ENCODE data around the gene LDAF1.
"Not testable (repeated sequence)": the region's sequence is repeated elsewhere in the genome, so short reads cannot be mapped to it uniquely, and the experiment has no call there.

Gene LDAF1

GRCh38 chr16:21158208-21159110, at the start of gene LDAF1:
Gene LDAF1 (plus strand): TSS chr16:21158674. CDS start chr16:21161183, 2,509 bp downstream.
- peak; percentile 71 for DNase-seq (ENCODE audit: low read depth)

- not testable (repeated sequence) for DNase-seq (ENCODE audit: low read depth)
Measured at GRCh38 chr16:21115551-21115950, 42.9 kb upstream of the LDAF1 start.

- no peak for DNase-seq (ENCODE audit: low read depth)
Measured at GRCh38 chr16:21116148-21116693, 42.3 kb upstream of the LDAF1 start.

GRCh38 chr16:21117567-21117966, 40.9 kb upstream of the LDAF1 start:
- DNase-seq (ENCODE audit: low read depth), result no peak

- no peak for DNase-seq (ENCODE audit: low read depth)
Measured at GRCh38 chr16:21120976-21121520, 37.4 kb upstream of the LDAF1 start.

- DNase-seq (ENCODE audit: low read depth), result no peak
Measured at GRCh38 chr16:21125191-21125590, 33.3 kb upstream of the LDAF1 start.

GRCh38 chr16:21126518-21126917, 32.0 kb upstream of the LDAF1 start:
- no peak for DNase-seq (ENCODE audit: low read depth)

GRCh38 chr16:21128991-21129390, 29.5 kb upstream of the LDAF1 start:
- DNase-seq (ENCODE audit: low read depth), result no peak

- no peak for DNase-seq (ENCODE audit: low read depth)
Measured at GRCh38 chr16:21130811-21131210, 27.7 kb upstream of the LDAF1 start.

GRCh38 chr16:21134053-21134452, 24.4 kb upstream of the LDAF1 start:
- no peak for DNase-seq (ENCODE audit: low read depth)

- no peak for DNase-seq (ENCODE audit: low read depth)
Measured at GRCh38 chr16:21145738-21146137, 12.7 kb upstream of the LDAF1 start.

GRCh38 chr16:21150375-21151001, 8.0 kb upstream of the LDAF1 start, which contains the start of gene DNAH3:
Gene DNAH3 (minus strand): TSS chr16:21150846. CDS start chr16:21150319, 527 bp downstream.
- DNase-seq (ENCODE audit: low read depth), result no peak

- not testable (repeated sequence) for DNase-seq (ENCODE audit: low read depth)
Measured at GRCh38 chr16:21152160-21153030, 6.1 kb upstream of the LDAF1 start.

GRCh38 chr16:21153124-21153729, 5.2 kb upstream of the LDAF1 start:
- not testable (repeated sequence) for DNase-seq (ENCODE audit: low read depth)

- not testable (repeated sequence) for DNase-seq (ENCODE audit: low read depth)
Measured at GRCh38 chr16:21156011-21156410, 2.5 kb upstream of the LDAF1 start.

GRCh38 chr16:21156767-21157467, 1.6 kb upstream of the LDAF1 start:
- DNase-seq (ENCODE audit: low read depth), result peak; percentile 76

GRCh38 chr16:21157632-21158031, 842 bp upstream of the LDAF1 start:
- no peak for DNase-seq (ENCODE audit: low read depth)

- no peak for DNase-seq (ENCODE audit: low read depth)
Measured at GRCh38 chr16:21159281-21159951, 942 bp downstream of the LDAF1 start.

- no peak for DNase-seq (ENCODE audit: low read depth)
Measured at GRCh38 chr16:21160276-21160675, 1.8 kb downstream of the LDAF1 start.

GRCh38 chr16:21161211-21161610, 2.7 kb downstream of the LDAF1 start:
- DNase-seq (ENCODE audit: low read depth), result peak; percentile 35

Data from fibroblast of gingiva (primary cell).